Measurements from ENCODE around the gene CHST14.

Gene CHST14

GRCh38 chr15:40464595-40465185 is 6.1 kb upstream of the CHST14 start:
- no peak for DNase-seq

- DNase-seq, result no peak
These were observed 4.8 kb upstream of the CHST14 start for GRCh38 chr15:40465939-40466338.

GRCh38 chr15:40466426-40467260 is 4.1 kb upstream of the CHST14 start:
- DNase-seq, result no peak

- no peak for DNase-seq
These were observed 3.5 kb upstream of the CHST14 start for GRCh38 chr15:40467261-40467615.

GRCh38 chr15:40468898-40469331 is 1.9 kb upstream of the CHST14 start:
- no peak for DNase-seq

GRCh38 chr15:40469776-40470390 is 901 bp upstream of the CHST14 start:
- no peak for DNase-seq

GRCh38 chr15:40471105-40471807 is 472 bp downstream of the CHST14 start:
- no peak for DNase-seq

- DNase-seq, result no peak
These were observed 995 bp downstream of the CHST14 start for GRCh38 chr15:40471808-40472150.

- no peak for DNase-seq
These were observed 1.5 kb downstream of the CHST14 start for GRCh38 chr15:40472171-40472727.

GRCh38 chr15:40474581-40474980 is 3.8 kb downstream of the CHST14 start:
- DNase-seq, result no peak

GRCh38 chr15:40477642-40478327 is 7.0 kb downstream of the CHST14 start:
- no peak for DNase-seq

- DNase-seq, result no peak
These were observed 8.2 kb downstream of the CHST14 start for GRCh38 chr15:40479024-40479423.

- no peak for DNase-seq
These were observed 10.7 kb downstream of the CHST14 start for GRCh38 chr15:40481341-40482074.

GRCh38 chr15:40483919-40484318 is 13.1 kb downstream of the CHST14 start:
- no peak for DNase-seq

- DNase-seq, result no peak
These were observed 15.4 kb downstream of the CHST14 start for GRCh38 chr15:40486066-40486770.

- no peak for DNase-seq
These were observed 17.3 kb downstream of the CHST14 start for GRCh38 chr15:40487816-40488682.

GRCh38 chr15:40489274-40490175 is 18.7 kb downstream of the CHST14 start:
- DNase-seq, result no peak

- DNase-seq, result no peak
These were observed 22.5 kb downstream of the CHST14 start for GRCh38 chr15:40493089-40493840.
